HG03354 (cell line): Measurements from ENCODE around the gene CASP1.

ENCODE experiments used
- ATAC-seq: cut with Tn5 transposase; IDR thresholded peaks from one replicate; pipeline ENCODE4 v1.9.1; 2021; ENCODE audit warnings: mild to moderate bottlenecking; ENCODE audit not compliant: unreplicated experiment, poor library complexity, severe bottlenecking

CASP1 gene

GRCh38 chr11:105049481-105049880 is 14.5 kb upstream of the CASP1 start:
- no peak for ATAC-seq

GRCh38 chr11:105046898-105047579 is 12.1 kb upstream of the CASP1 start:
- ATAC-seq = no peak

- no peak for ATAC-seq
These were observed 10.8 kb upstream of the CASP1 start for GRCh38 chr11:105045676-105046296.

- peak; percentile 99 for ATAC-seq
These were observed 9.9 kb upstream of the CASP1 start, which contains the start of gene CARD16 for GRCh38 chr11:105044557-105045524. Gene CARD16, minus strand, starts transcription at chr11:105045335. Its CDS starts 38 bp downstream, at chr11:105045297.

GRCh38 chr11:105042178-105042577 is 7.2 kb upstream of the CASP1 start:
- ATAC-seq = no peak

GRCh38 chr11:105040703-105041102 is 5.8 kb upstream of the CASP1 start:
- ATAC-seq = no peak

GRCh38 chr11:105034388-105034787 is 556 bp downstream of the CASP1 start:
- peak; percentile 14 for ATAC-seq

- peak; percentile 20 for ATAC-seq
These were observed 1.2 kb downstream of the CASP1 start for GRCh38 chr11:105033781-105034180.

- no peak for ATAC-seq
These were observed 1.6 kb downstream of the CASP1 start for GRCh38 chr11:105033343-105033742.

- no peak for ATAC-seq
These were observed 2.4 kb downstream of the CASP1 start for GRCh38 chr11:105032495-105032894.

GRCh38 chr11:105027678-105028077 is 7.3 kb downstream of the CASP1 start:
- no peak for ATAC-seq

GRCh38 chr11:105024394-105024793 is 10.6 kb downstream of the CASP1 start:
- ATAC-seq = no peak

- ATAC-seq = peak; percentile 50
These were observed 11.9 kb downstream of the CASP1 start, which contains the start of gene CASP5 for GRCh38 chr11:105023003-105023402. Gene CASP5, minus strand, starts transcription at chr11:105023168. Its CDS starts 32 bp downstream, at chr11:105023136.

- no peak for ATAC-seq
These were observed 12.4 kb downstream of the CASP1 start for GRCh38 chr11:105022527-105022926.

- ATAC-seq = no peak
These were observed 27.5 kb downstream of the CASP1 start for GRCh38 chr11:105007463-105007862.

- no peak for ATAC-seq
These were observed 29.5 kb downstream of the CASP1 start for GRCh38 chr11:105005451-105005845.

GRCh38 chr11:105004021-105004420 is 30.9 kb downstream of the CASP1 start:
- ATAC-seq = no peak

- ATAC-seq = no peak
These were observed 31.8 kb downstream of the CASP1 start for GRCh38 chr11:105003151-105003550.

GRCh38 chr11:105000797-105001196 is 34.1 kb downstream of the CASP1 start:
- ATAC-seq = peak; percentile 84

GRCh38 chr11:105000167-105000566 is 34.8 kb downstream of the CASP1 start:
- ATAC-seq = peak; percentile 46
